Thoracic aorta (tissue), 2 donors: Measurements from ENCODE around the gene KLHL30. TPM values are rescaled to one million over a fixed set of nuclear protein-coding genes. Genes with fewer than 3 reads are reported as not detected.

Source experiments
- ATAC-seq: fragments of 150-250 bp; one replicate; pipeline ENCODE4 v1.8.0; 2017; ENCODE audit warnings: low read depth; ENCODE audit not compliant: insufficient number of reproducible peaks, low FRiP score
- DNase-seq: peaks from one replicate; pipeline ENCODE4 v3.0.0-alpha.2; 2020; ENCODE audit warnings: low spot score
- H3K27ac ChIP-seq, 2 donors: fragments of 200-600 bp; sonication (generic); 1 replicate in 1 of 2; 2 replicates in 1 of 2; pipeline ENCODE4 v1.5.1; 2016; ENCODE audit warnings: mild to moderate bottlenecking in 2 of 2, moderate library complexity in 2 of 2
- H3K27me3 ChIP-seq: fragments of 200-600 bp; sonication (generic); replicated peaks from 2 replicates; pipeline ENCODE4 v1.6.0; 2016; ENCODE audit warnings: mild to moderate bottlenecking; ENCODE audit not compliant: insufficient read depth
- H3K36me3 ChIP-seq: fragments of 200-600 bp; sonication (generic); one replicate; pipeline ENCODE4 v1.5.1; 2016
- H3K4me1 ChIP-seq, 2 donors: fragments of 200-600 bp; sonication (generic); 1 replicate in 1 of 2; 2 replicates in 1 of 2; pipeline versions ENCODE4 v1.5.1 to v1.6.0; 2016; ENCODE audit warnings: low read depth in 2 of 2, mild to moderate bottlenecking in 1 of 2; ENCODE audit not compliant: control insufficient read depth in 1 of 2
- H3K4me3 ChIP-seq: fragments of 200-600 bp; sonication (generic); 2 replicates; pipeline ENCODE4 v1.5.1; 2016; ENCODE audit warnings: mild to moderate bottlenecking
- H3K9me3 ChIP-seq: fragments of 200-600 bp; sonication (generic); 2 replicates; pipeline ENCODE4 v1.5.1; 2016
- total RNA-seq, 2 donors: library from RNA; depleted of rRNA; stranded (reverse); fragments of >200 nt; gene quantifications; one replicate each; pipeline versions ENCODE4 v1.1.0 to v1.2.3, GENCODE V29; 2016
- TF ChIP-seq, protein P1 (sequence below): fragments of 200-600 bp; sonication (generic); IDR thresholded peaks from one replicate; pipeline ENCODE4 v1.5.1; 2019; ENCODE audit warnings: antibody characterized with exemption

The KLHL30 gene
- total RNA-seq, 2 donors from 2014 or later: 18.3 to 33.4 TPM

DNA sequence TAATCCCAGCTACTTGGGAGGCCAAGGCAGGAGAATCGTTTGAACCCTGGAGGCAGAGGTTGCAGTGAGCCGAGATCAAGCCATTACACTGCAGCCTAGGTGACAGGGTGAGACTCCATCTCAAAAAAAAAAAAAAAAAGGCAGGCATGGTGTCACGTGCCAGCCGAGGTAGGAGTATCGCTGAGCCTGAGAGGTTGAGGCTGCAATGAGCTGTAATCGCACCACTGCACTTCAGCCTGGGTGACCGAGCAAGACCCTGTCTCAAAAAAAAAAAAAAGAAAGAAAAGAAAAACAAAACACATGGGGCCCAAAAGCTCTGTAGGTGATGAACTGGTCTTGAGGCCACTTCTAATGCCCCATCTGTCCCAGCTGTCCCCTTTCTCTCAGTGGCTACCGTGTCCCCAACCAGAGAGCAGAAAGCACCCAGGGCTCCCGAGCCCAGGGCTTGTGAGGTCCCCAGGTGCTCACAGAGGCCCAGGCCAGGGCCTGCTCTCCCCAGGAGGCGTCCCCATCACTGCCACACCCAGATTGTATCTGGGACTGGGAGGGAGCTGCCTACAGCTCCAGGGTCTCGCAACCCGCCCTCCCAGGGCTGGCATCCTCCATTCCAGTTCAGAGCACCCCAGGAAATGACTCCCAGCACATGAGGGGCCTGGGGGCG lies 8.5 kb downstream of the KLHL30 start:
- Histone ChIP-seq H3K4me3 (no peak overlapping the region), H3K36me3 (no peaks in the 10 kb centered on the region), H3K9me3 (no peaks in the 10 kb centered on the region), H3K27me3 (no peaks in the 10 kb centered on the region), H3K27ac (no peak overlapping the region), H3K4me1 (peaks cover 16 to 22% of the 10 kb centered on the region in 2 donors)
- TF ChIP-seq, protein P1, sequence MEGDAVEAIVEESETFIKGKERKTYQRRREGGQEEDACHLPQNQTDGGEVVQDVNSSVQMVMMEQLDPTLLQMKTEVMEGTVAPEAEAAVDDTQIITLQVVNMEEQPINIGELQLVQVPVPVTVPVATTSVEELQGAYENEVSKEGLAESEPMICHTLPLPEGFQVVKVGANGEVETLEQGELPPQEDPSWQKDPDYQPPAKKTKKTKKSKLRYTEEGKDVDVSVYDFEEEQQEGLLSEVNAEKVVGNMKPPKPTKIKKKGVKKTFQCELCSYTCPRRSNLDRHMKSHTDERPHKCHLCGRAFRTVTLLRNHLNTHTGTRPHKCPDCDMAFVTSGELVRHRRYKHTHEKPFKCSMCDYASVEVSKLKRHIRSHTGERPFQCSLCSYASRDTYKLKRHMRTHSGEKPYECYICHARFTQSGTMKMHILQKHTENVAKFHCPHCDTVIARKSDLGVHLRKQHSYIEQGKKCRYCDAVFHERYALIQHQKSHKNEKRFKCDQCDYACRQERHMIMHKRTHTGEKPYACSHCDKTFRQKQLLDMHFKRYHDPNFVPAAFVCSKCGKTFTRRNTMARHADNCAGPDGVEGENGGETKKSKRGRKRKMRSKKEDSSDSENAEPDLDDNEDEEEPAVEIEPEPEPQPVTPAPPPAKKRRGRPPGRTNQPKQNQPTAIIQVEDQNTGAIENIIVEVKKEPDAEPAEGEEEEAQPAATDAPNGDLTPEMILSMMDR: no peak
- DNase-seq (no peak), ATAC-seq (no peak)

DNA sequence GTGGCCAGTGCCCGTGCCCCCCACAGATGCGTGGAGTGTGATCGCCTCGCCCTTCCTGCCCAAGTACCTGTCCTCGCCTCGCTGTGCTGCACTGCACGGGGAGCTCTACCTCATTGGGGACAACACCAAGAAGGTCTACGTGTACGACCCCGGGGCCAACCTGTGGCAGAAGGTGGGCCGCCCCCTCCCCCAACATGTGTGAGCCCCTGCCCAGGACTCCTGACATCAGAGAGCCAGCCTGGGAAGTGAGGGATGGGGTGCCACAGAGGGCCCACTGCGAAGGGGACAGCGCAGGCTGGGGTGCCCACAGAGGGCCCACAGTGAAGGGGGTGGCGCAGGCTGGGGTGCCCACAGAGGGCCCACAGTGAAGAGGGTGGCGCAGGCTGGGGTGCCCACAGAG lies 10.5 kb downstream of the KLHL30 start:
- TF ChIP-seq, protein P1: no peak
- ATAC-seq: no peak
- H3K4me1 ChIP-seq: peaks cover 1 to 2% of the 10 kb centered on the region in 2 donors

DNA sequence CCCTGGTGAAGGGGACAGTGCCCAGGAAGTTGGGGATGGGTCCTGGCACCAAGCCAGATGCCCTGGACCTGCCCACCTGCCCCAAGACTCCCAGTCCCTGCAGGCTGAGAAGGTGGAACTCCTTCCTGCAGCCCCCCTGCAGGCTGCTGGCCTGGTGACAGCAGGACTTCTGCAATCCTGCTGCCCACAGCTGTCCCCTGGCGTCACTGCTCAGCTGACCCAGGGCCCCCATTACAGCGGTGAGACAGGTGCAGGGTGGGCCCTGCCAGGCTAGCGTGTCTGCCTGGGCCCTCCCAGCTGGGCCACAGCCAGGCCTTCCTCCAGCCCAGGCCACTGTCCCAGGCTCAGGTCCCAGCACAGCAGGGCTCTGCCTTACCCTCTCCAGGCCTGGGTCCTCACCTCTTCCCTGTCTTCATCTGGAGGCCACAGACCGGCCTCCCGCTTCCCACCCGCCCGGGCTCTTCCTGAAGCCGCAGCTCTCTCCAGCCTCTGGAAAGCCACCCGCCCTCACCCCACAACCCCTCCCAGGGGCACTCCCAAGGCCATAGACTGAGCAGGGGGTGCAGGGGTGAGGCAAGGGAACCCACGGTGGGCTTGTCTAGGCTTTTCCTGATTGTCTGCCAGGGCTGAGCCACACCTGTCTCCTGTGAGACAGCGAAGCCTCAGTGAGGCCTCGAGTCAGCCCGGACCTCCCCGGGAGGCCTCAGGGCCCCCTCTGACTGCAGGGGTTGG lies 11.5 kb downstream of the KLHL30 start:
- H3K27me3 ChIP-seq: no peaks in the 10 kb centered on the region
- no peak overlapping the region for H3K4me3 ChIP-seq
- no peak overlapping the region for H3K27ac ChIP-seq
- no peak for DNase-seq
- TF ChIP-seq, protein P1: no peak
- H3K9me3 ChIP-seq: no peaks in the 10 kb centered on the region
- no peak for ATAC-seq
- no peaks in the 10 kb centered on the region for H3K36me3 ChIP-seq
- H3K4me1 ChIP-seq: peaks cover 0 to 5% of the 10 kb centered on the region in 2 donors

More for the DNA sequence above, 10.5 kb downstream of the KLHL30 start:
- no peak overlapping the region for H3K27ac ChIP-seq
- no peak overlapping the region for H3K4me3 ChIP-seq
- no peaks in the 10 kb centered on the region for H3K9me3 ChIP-seq
- H3K27me3 ChIP-seq: no peaks in the 10 kb centered on the region
- H3K36me3 ChIP-seq: no peaks in the 10 kb centered on the region
- DNase-seq: no peak

DNA sequence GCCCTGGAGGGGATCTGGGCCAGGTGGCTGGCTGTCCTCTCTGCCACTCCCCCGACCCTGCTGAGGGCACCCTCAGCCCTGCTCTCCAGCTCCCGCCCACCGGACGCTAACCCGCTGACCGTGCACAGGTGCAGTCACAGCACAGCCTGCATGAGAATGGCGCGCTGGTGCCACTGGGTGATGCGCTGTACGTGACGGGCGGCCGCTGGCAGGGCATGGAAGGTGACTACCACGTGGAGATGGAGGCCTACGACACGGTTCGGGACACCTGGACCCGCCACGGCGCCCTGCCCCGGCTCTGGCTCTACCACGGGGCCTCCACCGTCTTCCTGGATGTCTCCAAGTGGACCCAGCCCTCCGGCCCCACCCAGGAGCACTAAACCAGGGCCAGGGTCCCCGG lies 12.2 kb downstream of the KLHL30 start:
- Histone ChIP-seq H3K36me3 (no peaks in the 10 kb centered on the region), H3K4me3 (no peak overlapping the region), H3K27ac (no peak overlapping the region), H3K9me3 (no peaks in the 10 kb centered on the region), H3K4me1 (peaks cover 0 to 12% of the 10 kb centered on the region in 2 donors), H3K27me3 (no peaks in the 10 kb centered on the region)
- DNase-seq: no peak
- TF ChIP-seq, protein P1: no peak
- ATAC-seq: no peak

DNA sequence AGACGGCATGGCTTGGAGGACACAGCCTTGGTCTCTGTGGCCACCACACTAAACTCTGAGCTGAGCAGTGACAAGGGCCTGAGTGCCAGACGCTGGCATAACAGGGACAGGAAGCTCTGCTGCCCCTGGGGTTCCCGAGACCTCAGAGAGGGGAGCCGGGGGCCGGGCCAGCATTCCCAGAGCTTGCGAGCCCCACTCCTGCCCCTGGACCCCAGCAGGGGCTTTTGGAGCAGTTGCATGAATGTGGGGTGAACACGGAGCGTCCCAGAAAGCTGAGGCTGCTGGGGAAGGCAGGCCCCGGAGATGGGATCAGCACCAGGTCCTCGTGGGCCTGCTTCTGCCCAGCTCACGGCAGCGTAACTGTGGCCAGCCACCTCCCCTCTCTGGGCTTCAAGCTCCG lies 12.7 kb downstream of the KLHL30 start:
- no peaks in the 10 kb centered on the region for H3K36me3 ChIP-seq
- no peaks in the 10 kb centered on the region for H3K9me3 ChIP-seq
- no peak for ATAC-seq
- no peak for DNase-seq
- no peak overlapping the region for H3K27ac ChIP-seq
- no peak overlapping the region for H3K4me3 ChIP-seq
- H3K27me3 ChIP-seq: no peaks in the 10 kb centered on the region
- TF ChIP-seq, protein P1: no peak
- peaks cover 0 to 13% of the 10 kb centered on the region in 2 donors for H3K4me1 ChIP-seq
